ENCODE measurements around the gene TSTD2. TPM values are rescaled to one million over a fixed set of nuclear protein-coding genes. Genes with fewer than 3 reads are reported as not detected.
A peak's percentile ranks its signal among the peaks of the same experiment; 100 is the strongest.

Gene TSTD2
- total and polyA plus RNA-seq, 2 donors from 2014 or later, result 9.0 to 23.4 TPM

DNA sequence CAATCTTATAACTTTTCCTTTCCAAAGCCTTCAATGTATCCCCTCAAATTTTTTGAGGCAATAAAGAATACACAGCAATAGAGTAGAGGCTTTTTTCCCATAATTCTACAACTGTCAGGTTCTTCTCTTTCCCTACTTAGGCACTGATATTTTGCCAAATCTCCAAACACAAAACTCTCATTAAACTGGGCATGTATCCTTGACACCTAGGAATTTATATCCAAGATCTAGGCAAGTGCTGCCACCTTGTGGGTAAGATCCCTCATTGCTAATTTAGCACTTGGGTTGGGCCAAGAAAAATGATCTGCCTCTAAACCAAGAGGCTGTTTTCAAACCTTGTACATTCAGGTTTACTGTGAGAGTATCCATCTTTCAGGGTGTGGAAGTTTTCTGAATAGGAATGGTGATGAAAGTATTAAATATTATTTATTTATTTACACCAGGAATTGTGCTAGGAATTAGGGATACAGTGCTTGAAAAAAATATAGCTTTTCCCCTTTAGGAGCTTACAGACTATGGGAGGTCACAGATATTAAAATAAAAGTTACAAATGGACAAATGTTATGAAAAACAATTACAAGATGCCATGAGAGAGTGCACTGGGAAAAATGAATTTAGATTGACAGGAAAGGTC, 17.6 kb downstream of the TSTD2 start:
- H3K36me3 ChIP-seq (ENCODE audit: control insufficient read depth in 2 of 3, insufficient read depth in 3 of 3, low read length in 3 of 3), result peaks cover 4 to 12% (median 9%) of the 10 kb centered on the region in 3 donors

DNA sequence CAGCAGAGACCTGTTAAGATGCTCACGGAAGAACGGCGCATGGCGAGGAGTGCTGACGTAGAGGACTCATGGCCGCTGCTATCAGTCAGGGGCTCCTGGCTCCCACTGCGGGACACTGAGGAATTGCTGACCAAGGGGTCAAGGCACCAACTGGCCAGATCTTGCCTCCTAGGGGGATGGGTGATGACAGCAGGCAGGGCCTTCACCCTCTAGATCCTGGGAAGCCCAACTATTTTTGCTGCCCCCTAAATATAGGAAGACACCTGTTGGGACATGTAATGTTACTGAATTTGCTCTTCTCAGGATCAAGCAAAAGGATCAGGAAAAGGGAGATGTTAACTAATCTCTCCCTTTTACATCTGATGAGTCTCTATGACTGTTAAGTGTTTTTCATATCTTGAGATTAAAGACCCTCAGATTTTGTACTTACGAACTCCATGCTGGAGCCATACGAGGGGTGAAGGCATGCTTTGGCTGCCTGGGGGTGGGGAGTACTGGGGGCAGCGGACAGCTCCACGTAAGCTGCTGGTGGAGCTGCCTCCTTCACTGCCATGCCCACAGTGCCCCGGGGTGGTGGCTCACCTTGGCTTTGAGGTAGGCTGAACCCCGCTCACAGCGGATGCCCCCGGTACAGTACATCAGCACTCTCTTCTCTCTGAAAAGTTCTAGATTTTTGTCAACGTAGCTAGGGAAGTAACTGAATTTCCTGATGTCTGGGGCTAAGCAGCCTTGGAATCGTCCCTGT, 28.1 kb downstream of the TSTD2 start:
- H3K36me3 ChIP-seq (ENCODE audit: control insufficient read depth in 2 of 3, insufficient read depth in 3 of 3, low read length in 3 of 3), result peaks cover 0 to 49% (median 29%) of the 10 kb centered on the region in 3 donors
- intact Hi-C loops (cut with DNase I), result no loop called here

More for the DNA sequence above, 17.6 kb downstream of the TSTD2 start:
- H3K27ac ChIP-seq (ENCODE audit: low read depth in 2 of 2, low read length in 2 of 2), result no peak overlapping the region
- intact Hi-C loops (cut with DNase I), result no loop called here
- no peak overlapping the region for H3K4me3 ChIP-seq (ENCODE audit: low read length in 3 of 3)
- peak in 4 of 5 donors; percentile 55 to 76 (median 70) for DNase-seq
- H3K9ac ChIP-seq (ENCODE audit: low read length in 3 of 3), result no peak overlapping the region
- H3K27me3 ChIP-seq (ENCODE audit: control insufficient read depth, insufficient read depth, low read length), result no peaks in the 10 kb centered on the region
- H3K9me3 ChIP-seq (ENCODE audit: control insufficient read depth in 2 of 3, insufficient read depth in 1 of 3, low read length in 3 of 3), result no peaks in the 10 kb centered on the region
- no peaks in the 10 kb centered on the region for H3K4me1 ChIP-seq (ENCODE audit: control insufficient read depth in 2 of 3, insufficient read depth in 2 of 3, low read depth in 1 of 3, low read length in 3 of 3)
- FAIRE-seq, result peak; percentile 88
- peak; percentile 80 for TF ChIP-seq CTCF (IDR thresholded peaks at IDR 0.05; ENCODE audit: borderline replicate concordance, extremely low read depth, insufficient read depth)

GRCh38 chr9:97602430-97602829, 30.7 kb downstream of the TSTD2 start:
- Histone ChIP-seq H3K27me3 (ENCODE audit: control insufficient read depth, insufficient read depth, low read length) (no peaks in the 10 kb centered on the region), H3K36me3 (ENCODE audit: control insufficient read depth in 2 of 3, insufficient read depth in 3 of 3, low read length in 3 of 3) (peaks cover 0 to 46% (median 31%) of the 10 kb centered on the region in 3 donors), H3K4me3 (ENCODE audit: low read length in 3 of 3) (no peak overlapping the region), H3K9me3 (ENCODE audit: control insufficient read depth in 2 of 3, insufficient read depth in 1 of 3, low read length in 3 of 3) (no peaks in the 10 kb centered on the region), H3K27ac (ENCODE audit: low read depth in 2 of 2, low read length in 2 of 2) (no peak overlapping the region), H3K9ac (ENCODE audit: low read length in 3 of 3) (no peak overlapping the region), H3K4me1 (ENCODE audit: control insufficient read depth in 2 of 3, insufficient read depth in 2 of 3, low read depth in 1 of 3, low read length in 3 of 3) (no peaks in the 10 kb centered on the region)
- DNase-seq (no peak), FAIRE-seq (no peak)
- intact Hi-C loops (cut with DNase I), result no loop called here
- no peak for TF ChIP-seq CTCF (IDR thresholded peaks at IDR 0.05; ENCODE audit: borderline replicate concordance, extremely low read depth, insufficient read depth)

More for the DNA sequence above, 28.1 kb downstream of the TSTD2 start:
- no peak overlapping the region for H3K27ac ChIP-seq (ENCODE audit: low read depth in 2 of 2, low read length in 2 of 2)
- DNase-seq, result no peak
- FAIRE-seq, result no peak
- H3K4me1 ChIP-seq (ENCODE audit: control insufficient read depth in 2 of 3, insufficient read depth in 2 of 3, low read depth in 1 of 3, low read length in 3 of 3), result no peaks in the 10 kb centered on the region
- no peak overlapping the region for H3K9ac ChIP-seq (ENCODE audit: low read length in 3 of 3)
- H3K4me3 ChIP-seq (ENCODE audit: low read length in 3 of 3), result no peak overlapping the region
- H3K9me3 ChIP-seq (ENCODE audit: control insufficient read depth in 2 of 3, insufficient read depth in 1 of 3, low read length in 3 of 3), result no peaks in the 10 kb centered on the region
- TF ChIP-seq CTCF (IDR thresholded peaks at IDR 0.05; ENCODE audit: borderline replicate concordance, extremely low read depth, insufficient read depth), result no peak
- no peaks in the 10 kb centered on the region for H3K27me3 ChIP-seq (ENCODE audit: control insufficient read depth, insufficient read depth, low read length)
